Panc1 (cell line): Measurements from ENCODE around the gene SUCLG2. TPM values are rescaled to one million over a fixed set of nuclear protein-coding genes. Genes with fewer than 3 reads are reported as not detected.

Experiments used
- ATAC-seq: fragments of 200-7000 bp; cut with Tn5 transposase; 2 replicates; pipeline ENCODE4 v1.9.1; 2020; ENCODE audit warnings: mild to moderate bottlenecking, moderate library complexity
- BruUV-seq: library from RNA; stranded (reverse); fragments of 400-500 nt; replicated peaks from 2 replicates; lab custom pipeline; 2021; lab: Mats Ljungman, UMichigan
- CTCF ChIA-PET: fragments of 300-600 bp; sonication (Branson Sonifier 250); formaldehyde crosslinking; loops from one replicate; lab custom pipeline; 2022; ENCODE audit warnings: antibody characterized with exemption; lab: Charles Lee
- POLR2A ChIA-PET: fragments of 300-600 bp; sonication (Branson Sonifier 250); formaldehyde crosslinking; loops from one replicate; lab custom pipeline; 2022; ENCODE audit warnings: antibody characterized with exemption; lab: Charles Lee
- DNase-seq: peaks from one replicate; pipeline ENCODE4 v3.0.0-alpha.2; 2010; ENCODE audit warnings: low read depth, low spot score
- H3K27ac ChIP-seq: 2 replicates; pipeline ENCODE4 v1.5.1; 2011; ENCODE audit warnings: mild to moderate bottlenecking, low read length, inconsistent platforms
- H3K27me3 ChIP-seq: fragments of 200-500 bp; sonication (Bioruptor generic); 2 replicates; pipeline ENCODE4 v1.6.0; 2014; ENCODE audit warnings: low read length, inconsistent platforms; ENCODE audit not compliant: control insufficient read depth, insufficient read depth
- H3K36me3 ChIP-seq: fragments of 200-500 bp; sonication (Bioruptor generic); 2 replicates; pipeline ENCODE4 v1.5.1; 2014; ENCODE audit warnings: inconsistent platforms, mild to moderate bottlenecking, low read length, moderate library complexity; ENCODE audit not compliant: control insufficient read depth, insufficient read depth
- H3K4me1 ChIP-seq: 2 replicates; pipeline ENCODE4 v1.5.1; 2011; ENCODE audit warnings: inconsistent platforms, mild to moderate bottlenecking, low read length, moderate library complexity; ENCODE audit not compliant: control insufficient read depth, insufficient read depth
- H3K4me3 ChIP-seq, 2 experiments: 2 replicates each; pipeline ENCODE4 v1.5.1; 2011 to 2012; ENCODE audit warnings: low read depth in 2 of 2, low read length in 2 of 2, mild to moderate bottlenecking in 2 of 2, inconsistent platforms in 1 of 2, moderate library complexity in 1 of 2
- H3K9me3 ChIP-seq: fragments of 200-500 bp; sonication (Bioruptor generic); 2 replicates; pipeline ENCODE4 v1.5.1; 2014; ENCODE audit warnings: low read depth, mild to moderate bottlenecking, inconsistent platforms, low read length, moderate library complexity; ENCODE audit not compliant: control insufficient read depth, insufficient read depth
- CTCF ChIP-seq: fragments of 450-650 bp; IDR thresholded peaks from 2 replicates; pipeline ENCODE4 v1.5.1; 2017; ENCODE audit warnings: mild to moderate bottlenecking
- POLR2AphosphoS5 ChIP-seq: IDR thresholded peaks from 2 replicates; pipeline ENCODE4 v1.6.1; 2012; ENCODE audit warnings: mild to moderate bottlenecking, low read depth, low read length, moderate library complexity
- REST ChIP-seq, 2 experiments: IDR thresholded peaks; 2 replicates each; pipeline ENCODE4 v1.6.1; 2011 to 2012; ENCODE audit warnings: low read depth in 2 of 2, control low read depth in 1 of 2, low read length in 1 of 2, mild to moderate bottlenecking in 1 of 2, moderate library complexity in 1 of 2; ENCODE audit not compliant: insufficient read depth in 1 of 2
- SIN3A ChIP-seq: IDR thresholded peaks from 2 replicates; pipeline ENCODE4 v1.6.1; 2012; ENCODE audit warnings: low read depth, mild to moderate bottlenecking, low read length, moderate library complexity, borderline replicate concordance; ENCODE audit not compliant: insufficient read depth
- TCF7L2 ChIP-seq: IDR thresholded peaks from 2 replicates; pipeline ENCODE4 v1.6.1; 2011; ENCODE audit warnings: mild to moderate bottlenecking, low read depth, low read length, inconsistent platforms
- in situ Hi-C: cut with HindIII; loops from 2 replicates; pipeline ENCODE4 v1.10.0; 2016; ENCODE audit warnings: low sequenced_read_pairs, low pct_unique_long_range_greater_than_20kb
- intact Hi-C: fragments of 100-400 bp; cut with micrococcal nuclease; formaldehyde crosslinking; loops from one replicate; pipeline ENCODE4 v1.10.0; 2022; ENCODE audit not compliant: unreplicated experiment
- total RNA-seq: library from RNA; stranded (reverse); gene quantifications from one replicate; pipeline ENCODE4 v1.2.1, GENCODE V29; 2021; ENCODE audit not compliant: unreplicated experiment

The SUCLG2 gene
- total RNA-seq, 1 experiment from 2014 or later = 28.3 TPM

- in situ Hi-C loops = no loop called here
- Histone ChIP-seq H3K4me3 (no peak overlapping the region), H3K9me3 (no peaks in the 10 kb centered on the region), H3K4me1 (no peaks in the 10 kb centered on the region), H3K36me3 (no peaks in the 10 kb centered on the region), H3K27me3 (no peaks in the 10 kb centered on the region), H3K27ac (no peak overlapping the region)
- ChIA-PET CTCF (no interaction called here), POLR2A (interaction anchor here (0.6 kb wide), 1 partner anchor 166 kb away, joined by 11 read pairs; no protein-coding TSS in a partner anchor)
- BruUV-seq = no TSS peak
- intact Hi-C loops = loop anchor here (5.0 kb wide), 1 partner anchor 1497 kb away; no protein-coding TSS in a partner anchor
- ATAC-seq = no peak
- DNase-seq = no peak
- TF ChIP-seq SIN3A = no peak
- no peak for TF ChIP-seq POLR2AphosphoS5
- TF ChIP-seq REST (IDR thresholded peaks at IDR 0.05; ENCODE audit: insufficient read depth in 1 of 2, low read depth in 2 of 2, low read length in 1 of 2) = no peak
- no peak for TF ChIP-seq CTCF
- no peak for TF ChIP-seq TCF7L2
Measured at GRCh38 chr3:67380118-67380517, 274.3 kb downstream of the SUCLG2 start.

- ChIA-PET POLR2A (no interaction called here), CTCF (no interaction called here)
- intact Hi-C loops = no loop called here
- Histone ChIP-seq H3K4me3 (no peak overlapping the region), H3K9me3 (no peaks in the 10 kb centered on the region), H3K4me1 (no peaks in the 10 kb centered on the region), H3K36me3 (no peaks in the 10 kb centered on the region), H3K27ac (no peak overlapping the region), H3K27me3 (no peaks in the 10 kb centered on the region)
- TF ChIP-seq REST (IDR thresholded peaks at IDR 0.05; ENCODE audit: insufficient read depth in 1 of 2, low read depth in 2 of 2, low read length in 1 of 2) (no peak), POLR2AphosphoS5 (no peak), TCF7L2 (no peak), SIN3A (no peak), CTCF (no peak)
- ATAC-seq (no peak), DNase-seq (no peak)
- BruUV-seq = no TSS peak
- in situ Hi-C loops = no loop called here
Measured at GRCh38 chr3:67377299-67377698, 277.1 kb downstream of the SUCLG2 start.
